HUES6 (cell line): ENCODE results near the gene AKR7A2.

Experiments
- H3K27ac ChIP-seq: 2 replicates; pipeline ENCODE4 v1.7.0; 2013; ENCODE audit warnings: low read depth, mild to moderate bottlenecking, low read length, inconsistent platforms
- H3K27me3 ChIP-seq: 2 replicates; pipeline ENCODE4 v1.6.1; 2013; ENCODE audit warnings: low read length; ENCODE audit not compliant: control insufficient read depth, insufficient read depth
- H3K36me3 ChIP-seq: 2 replicates; pipeline ENCODE4 v1.6.1; 2013; ENCODE audit warnings: low read length; ENCODE audit not compliant: control insufficient read depth, insufficient read depth
- H3K4me1 ChIP-seq: 2 replicates; pipeline ENCODE4 v1.6.1; 2013; ENCODE audit warnings: low read length; ENCODE audit not compliant: control insufficient read depth, insufficient read depth
- H3K4me3 ChIP-seq: 2 replicates; pipeline ENCODE4 v1.5.1; 2013; ENCODE audit warnings: low read depth, low read length
- H3K9ac ChIP-seq: one replicate; pipeline ENCODE4 v1.6.1; 2013; ENCODE audit warnings: mild to moderate bottlenecking, low read length
- H3K9me3 ChIP-seq: 2 replicates; pipeline ENCODE4 v1.6.1; 2013; ENCODE audit warnings: low read depth, low read length; ENCODE audit not compliant: control insufficient read depth, insufficient read depth

The AKR7A2 gene

GRCh38 chr1:19331262-19331878, 19.4 kb upstream of the AKR7A2 start:
- Histone ChIP-seq H3K9me3 (no peaks in the 10 kb centered on the region), H3K4me3 (no peak overlapping the region), H3K27me3 (no peaks in the 10 kb centered on the region), H3K9ac (no peak overlapping the region), H3K36me3 (peaks cover 26% of the 10 kb centered on the region), H3K27ac (no peak overlapping the region), H3K4me1 (no peaks in the 10 kb centered on the region)

- no peak overlapping the region for H3K4me3 ChIP-seq
- no peak overlapping the region for H3K27ac ChIP-seq
- no peaks in the 10 kb centered on the region for H3K9me3 ChIP-seq
- H3K27me3 ChIP-seq: no peaks in the 10 kb centered on the region
- no peaks in the 10 kb centered on the region for H3K4me1 ChIP-seq
- H3K36me3 ChIP-seq: peaks cover 34% of the 10 kb centered on the region
- H3K9ac ChIP-seq: no peak overlapping the region
Observed at GRCh38 chr1:19330449-19331135, 18.6 kb upstream of the AKR7A2 start.

GRCh38 chr1:19329611-19330010, 17.7 kb upstream of the AKR7A2 start:
- Histone ChIP-seq H3K4me3 (no peak overlapping the region), H3K36me3 (peaks cover 44% of the 10 kb centered on the region), H3K27ac (no peak overlapping the region), H3K4me1 (no peaks in the 10 kb centered on the region), H3K9me3 (no peaks in the 10 kb centered on the region), H3K9ac (no peak overlapping the region), H3K27me3 (no peaks in the 10 kb centered on the region)

GRCh38 chr1:19329188-19329587, 17.2 kb upstream of the AKR7A2 start:
- Histone ChIP-seq H3K9ac (no peak overlapping the region), H3K4me1 (no peaks in the 10 kb centered on the region), H3K27me3 (no peaks in the 10 kb centered on the region), H3K36me3 (peaks cover 48% of the 10 kb centered on the region), H3K9me3 (no peaks in the 10 kb centered on the region), H3K4me3 (no peak overlapping the region), H3K27ac (no peak overlapping the region)

GRCh38 chr1:19328486-19328885, 16.5 kb upstream of the AKR7A2 start:
- no peaks in the 10 kb centered on the region for H3K9me3 ChIP-seq
- H3K27me3 ChIP-seq: no peaks in the 10 kb centered on the region
- no peaks in the 10 kb centered on the region for H3K4me1 ChIP-seq
- H3K4me3 ChIP-seq: no peak overlapping the region
- H3K36me3 ChIP-seq: peaks cover 54% of the 10 kb centered on the region
- no peak overlapping the region for H3K9ac ChIP-seq
- no peak overlapping the region for H3K27ac ChIP-seq

- H3K4me1 ChIP-seq: no peaks in the 10 kb centered on the region
- no peak overlapping the region for H3K4me3 ChIP-seq
- no peaks in the 10 kb centered on the region for H3K27me3 ChIP-seq
- H3K27ac ChIP-seq: no peak overlapping the region
- H3K9ac ChIP-seq: no peak overlapping the region
- H3K36me3 ChIP-seq: peaks cover 55% of the 10 kb centered on the region
- no peaks in the 10 kb centered on the region for H3K9me3 ChIP-seq
Observed at GRCh38 chr1:19327736-19328135, 15.8 kb upstream of the AKR7A2 start.

GRCh38 chr1:19327301-19327700, 15.4 kb upstream of the AKR7A2 start:
- Histone ChIP-seq H3K9me3 (no peaks in the 10 kb centered on the region), H3K27me3 (no peaks in the 10 kb centered on the region), H3K9ac (no peak overlapping the region), H3K36me3 (peaks cover 57% of the 10 kb centered on the region), H3K27ac (no peak overlapping the region), H3K4me3 (no peak overlapping the region), H3K4me1 (no peaks in the 10 kb centered on the region)

GRCh38 chr1:19326748-19327065, 14.8 kb upstream of the AKR7A2 start:
- Histone ChIP-seq H3K4me3 (no peak overlapping the region), H3K9ac (no peak overlapping the region), H3K4me1 (no peaks in the 10 kb centered on the region), H3K27me3 (no peaks in the 10 kb centered on the region), H3K27ac (no peak overlapping the region), H3K9me3 (no peaks in the 10 kb centered on the region), H3K36me3 (peaks cover 63% of the 10 kb centered on the region)

GRCh38 chr1:19325958-19326747, 14.2 kb upstream of the AKR7A2 start:
- no peak overlapping the region for H3K4me3 ChIP-seq
- no peaks in the 10 kb centered on the region for H3K27me3 ChIP-seq
- no peak overlapping the region for H3K9ac ChIP-seq
- peaks cover 65% of the 10 kb centered on the region for H3K36me3 ChIP-seq
- H3K4me1 ChIP-seq: no peaks in the 10 kb centered on the region
- H3K27ac ChIP-seq: no peak overlapping the region
- no peaks in the 10 kb centered on the region for H3K9me3 ChIP-seq

GRCh38 chr1:19325368-19325957, 13.5 kb upstream of the AKR7A2 start:
- Histone ChIP-seq H3K36me3 (peaks cover 65% of the 10 kb centered on the region), H3K9me3 (no peaks in the 10 kb centered on the region), H3K4me1 (no peaks in the 10 kb centered on the region), H3K27ac (no peak overlapping the region), H3K4me3 (no peak overlapping the region), H3K27me3 (no peaks in the 10 kb centered on the region), H3K9ac (no peak overlapping the region)

GRCh38 chr1:19324665-19324990, 12.7 kb upstream of the AKR7A2 start:
- Histone ChIP-seq H3K4me1 (no peaks in the 10 kb centered on the region), H3K36me3 (peaks cover 65% of the 10 kb centered on the region)

More at GRCh38 chr1:19324665-19324990, 12.7 kb upstream of the AKR7A2 start:
- Histone ChIP-seq H3K27me3 (no peaks in the 10 kb centered on the region), H3K9me3 (no peaks in the 10 kb centered on the region), H3K27ac (no peak overlapping the region), H3K9ac (no peak overlapping the region), H3K4me3 (no peak overlapping the region)
